Stimulated activated CD4-positive, alpha-beta T cell treated with anti-CD3 and anti-CD28 coated beads, Interleukin-12 subunit alpha, Interleukin-12 subunit beta, amount 100 ng/mL, for 48 hours (primary cell): ENCODE data around the gene RAB35.

Experiments
- DNase-seq, 3 donors: peaks; one replicate each; pipeline ENCODE4 v3.0.0-alpha.2; 2020; ENCODE audit warnings: low read depth in 2 of 3, low spot score in 1 of 3

RAB35 gene

GRCh38 chr12:120106151-120106550, 10.4 kb downstream of the RAB35 start:
- DNase-seq, result no peak

- no peak for DNase-seq
These were observed 13.2 kb downstream of the RAB35 start for GRCh38 chr12:120103371-120103770.

- DNase-seq, result no peak
These were observed 13.6 kb downstream of the RAB35 start for GRCh38 chr12:120103044-120103338.

- DNase-seq, result no peak
These were observed 14.1 kb downstream of the RAB35 start for GRCh38 chr12:120102189-120103043.

- DNase-seq, result no peak
These were observed 14.9 kb downstream of the RAB35 start for GRCh38 chr12:120101617-120102016.

GRCh38 chr12:120101182-120101581, 15.4 kb downstream of the RAB35 start:
- no peak for DNase-seq

GRCh38 chr12:120100630-120101029, 15.9 kb downstream of the RAB35 start:
- DNase-seq, result no peak

- no peak for DNase-seq
These were observed 16.8 kb downstream of the RAB35 start for GRCh38 chr12:120099738-120100137.

GRCh38 chr12:120098756-120099470, 17.6 kb downstream of the RAB35 start:
- DNase-seq, result no peak

- DNase-seq, result no peak
These were observed 19.8 kb downstream of the RAB35 start for GRCh38 chr12:120096671-120097202.

GRCh38 chr12:120095736-120096135, 20.8 kb downstream of the RAB35 start:
- no peak for DNase-seq

- no peak for DNase-seq
These were observed 21.2 kb downstream of the RAB35 start for GRCh38 chr12:120095331-120095730.

GRCh38 chr12:120094485-120094884, 22.1 kb downstream of the RAB35 start:
- no peak for DNase-seq

GRCh38 chr12:120093592-120094355, 22.8 kb downstream of the RAB35 start:
- no peak for DNase-seq

- no peak for DNase-seq
These were observed 23.3 kb downstream of the RAB35 start for GRCh38 chr12:120093336-120093591.

- DNase-seq, result no peak
These were observed 23.8 kb downstream of the RAB35 start for GRCh38 chr12:120092551-120093335.

GRCh38 chr12:120091371-120092090, 25.0 kb downstream of the RAB35 start:
- no peak for DNase-seq

- no peak for DNase-seq
These were observed 25.8 kb downstream of the RAB35 start for GRCh38 chr12:120090626-120091295.

- DNase-seq, result no peak
These were observed 26.3 kb downstream of the RAB35 start for GRCh38 chr12:120090206-120090605.

- DNase-seq, result no peak
These were observed 26.8 kb downstream of the RAB35 start for GRCh38 chr12:120089796-120090195.
